MM.1S (cell line): ENCODE results near the gene ALDH3B2.
A peak's percentile ranks its signal among the peaks of the same experiment; 100 is the strongest.

Experiments
- DNase-seq: peaks from one replicate; pipeline ENCODE4 v3.0.0-alpha.2; 2015
- H2AFZ ChIP-seq: fragments of 300-600 bp; sonication (generic); 2 replicates; pipeline ENCODE4 v1.6.0; 2016; ENCODE audit warnings: antibody characterized with exemption, low read length
- H3F3A ChIP-seq: fragments of 300-600 bp; sonication (generic); 2 replicates; pipeline ENCODE4 v1.6.1; 2016; ENCODE audit warnings: mild to moderate bottlenecking, antibody characterized with exemption, low read length, moderate library complexity, mixed read lengths; ENCODE audit not compliant: insufficient read depth
- H3K27ac ChIP-seq: fragments of 300-600 bp; sonication (generic); 2 replicates; pipeline ENCODE4 v1.5.1; 2016; ENCODE audit warnings: mild to moderate bottlenecking, low read length
- H3K27me3 ChIP-seq: fragments of 300-600 bp; sonication (generic); replicated peaks from 2 replicates; pipeline ENCODE4 v1.6.0; 2016; ENCODE audit warnings: low read length; ENCODE audit not compliant: insufficient read depth
- H3K36me3 ChIP-seq: fragments of 300-600 bp; sonication (generic); replicated peaks from 2 replicates; pipeline ENCODE4 v1.6.1; 2016; ENCODE audit warnings: mild to moderate bottlenecking, low read length, mixed read lengths; ENCODE audit not compliant: insufficient read depth
- H3K4me1 ChIP-seq: fragments of 300-600 bp; sonication (generic); 2 replicates; pipeline ENCODE4 v1.6.1; 2016; ENCODE audit warnings: low read length, mixed read lengths
- H3K4me2 ChIP-seq: fragments of 300-600 bp; sonication (generic); 2 replicates; pipeline ENCODE4 v1.6.0; 2016; ENCODE audit warnings: low read depth, low read length
- H3K4me3 ChIP-seq: fragments of 300-600 bp; sonication (generic); 2 replicates; pipeline ENCODE4 v1.5.1; 2016; ENCODE audit warnings: low read length, mixed read lengths
- H3K79me2 ChIP-seq: fragments of 300-600 bp; sonication (generic); 2 replicates; pipeline ENCODE4 v1.6.1; 2016; ENCODE audit warnings: mixed run types, low read length, mixed read lengths
- H3K9ac ChIP-seq: fragments of 300-600 bp; sonication (generic); 2 replicates; pipeline ENCODE4 v1.6.1; 2016; ENCODE audit warnings: low read length, mixed read lengths
- H3K9me2 ChIP-seq: fragments of 300-600 bp; sonication (generic); replicated peaks from 2 replicates; pipeline ENCODE4 v1.6.1; 2016; ENCODE audit warnings: mild to moderate bottlenecking, low read length, mixed read lengths; ENCODE audit not compliant: insufficient read depth
- H3K9me3 ChIP-seq: fragments of 300-600 bp; sonication (generic); replicated peaks from 2 replicates; pipeline ENCODE4 v1.6.1; 2016; ENCODE audit warnings: mild to moderate bottlenecking, low read length, mixed read lengths; ENCODE audit not compliant: insufficient read depth
- H4K20me1 ChIP-seq: fragments of 300-600 bp; sonication (generic); 2 replicates; pipeline ENCODE4 v1.6.1; 2016; ENCODE audit warnings: mild to moderate bottlenecking, low read length, moderate library complexity, mixed read lengths; ENCODE audit not compliant: insufficient read depth
- EZH2 ChIP-seq: fragments of 300-600 bp; sonication (generic); optimal IDR thresholded peaks from 2 replicates; pipeline ENCODE3; 2017; ENCODE audit warnings: low read depth, mild to moderate bottlenecking, antibody characterized with exemption, low read length, mixed read lengths
- EZH2phosphoT487 ChIP-seq: fragments of 300-600 bp; sonication (generic); IDR thresholded peaks from 2 replicates; pipeline ENCODE4 v1.6.1; 2018; ENCODE audit warnings: antibody characterized with exemption, low read length
- TF ChIP-seq, protein P1 (sequence below): fragments of 300-600 bp; sonication (generic); IDR thresholded peaks from 2 replicates; pipeline ENCODE4 v1.5.1; 2016; ENCODE audit warnings: antibody characterized with exemption, low read length, mixed read lengths

ALDH3B2 gene

DNA sequence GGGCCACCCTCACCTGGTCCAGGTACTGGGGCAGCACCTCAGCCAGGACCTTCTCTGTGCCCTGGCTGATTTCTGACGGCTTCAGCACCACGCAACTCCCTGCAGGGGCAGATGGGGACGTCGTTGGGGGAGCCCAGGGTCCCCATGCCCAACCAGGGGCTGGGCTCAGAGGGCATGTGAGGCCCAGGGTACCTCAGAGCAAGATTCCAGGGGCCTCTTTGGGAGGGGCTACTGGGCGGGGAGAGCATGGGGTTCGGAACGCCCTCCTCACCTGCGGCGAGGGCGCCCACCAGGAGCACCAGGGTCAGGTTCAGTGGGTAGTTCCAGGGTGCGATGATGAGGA, 8.1 kb downstream of the ALDH3B2 start:
- Histone ChIP-seq H3K27ac (no peak overlapping the region), H3K27me3 (peaks cover 20% of the 10 kb centered on the region), H3K4me1 (no peaks in the 10 kb centered on the region), H3K9ac (no peak overlapping the region), H3K4me2 (no peak overlapping the region), H3K36me3 (no peaks in the 10 kb centered on the region), H3K4me3 (no peak overlapping the region), H3K79me2 (no peaks in the 10 kb centered on the region), H4K20me1 (no peaks in the 10 kb centered on the region), H3K9me2 (no peaks in the 10 kb centered on the region), H3K9me3 (no peaks in the 10 kb centered on the region), H3F3A (no peaks in the 10 kb centered on the region), H2AFZ (no peak overlapping the region)
- no peak for DNase-seq
- TF ChIP-seq EZH2: no peak
- TF ChIP-seq EZH2phosphoT487: no peak

DNA sequence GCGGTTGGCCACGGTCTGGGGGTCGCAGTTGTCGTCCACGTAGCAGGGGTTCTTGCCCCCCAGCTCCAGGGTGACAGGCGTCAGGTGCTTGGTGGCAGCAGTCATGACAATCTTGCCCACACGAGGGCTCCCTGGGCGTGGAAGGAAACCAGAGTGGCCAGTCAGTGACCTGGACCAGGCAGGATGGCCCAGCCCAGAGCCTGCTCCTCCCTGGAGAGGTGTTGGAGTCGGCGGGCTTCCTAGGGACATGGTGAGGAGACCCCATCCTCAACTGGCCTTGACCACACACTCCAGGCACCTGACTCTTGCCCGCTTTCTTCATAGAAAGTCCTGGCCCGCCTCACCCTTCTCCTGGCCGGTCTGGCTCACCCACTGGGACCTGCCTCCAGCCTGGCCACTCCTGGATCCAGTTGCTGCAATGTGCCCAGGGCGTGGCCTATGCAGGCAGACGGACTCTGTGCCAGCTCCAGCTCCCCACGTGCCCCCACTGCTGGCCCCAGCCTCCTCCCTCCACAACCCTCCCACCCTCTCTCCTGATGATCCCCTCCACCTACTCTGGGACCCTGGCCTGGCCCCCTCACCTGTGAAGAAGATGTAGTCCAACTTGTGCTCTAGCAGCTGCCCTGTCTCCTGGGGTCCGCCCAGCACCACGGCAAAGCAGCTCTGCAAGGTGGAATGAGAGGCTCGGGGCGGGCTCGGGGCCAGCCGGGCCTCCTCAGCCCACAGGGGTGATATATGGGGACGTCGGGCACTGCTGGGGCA, 8.7 kb downstream of the ALDH3B2 start:
- Histone ChIP-seq H3K4me3 (no peak overlapping the region), H3K9me3 (no peaks in the 10 kb centered on the region), H3K27me3 (peaks cover 20% of the 10 kb centered on the region), H2AFZ (no peak overlapping the region), H3K79me2 (no peaks in the 10 kb centered on the region), H3F3A (no peaks in the 10 kb centered on the region), H3K36me3 (no peaks in the 10 kb centered on the region), H3K4me1 (no peaks in the 10 kb centered on the region), H3K9me2 (no peaks in the 10 kb centered on the region), H3K9ac (no peak overlapping the region), H4K20me1 (no peaks in the 10 kb centered on the region), H3K4me2 (no peak overlapping the region), H3K27ac (no peak overlapping the region)
- no peak for DNase-seq
- TF ChIP-seq EZH2phosphoT487 (no peak), EZH2 (no peak)
- TF ChIP-seq, protein P1, sequence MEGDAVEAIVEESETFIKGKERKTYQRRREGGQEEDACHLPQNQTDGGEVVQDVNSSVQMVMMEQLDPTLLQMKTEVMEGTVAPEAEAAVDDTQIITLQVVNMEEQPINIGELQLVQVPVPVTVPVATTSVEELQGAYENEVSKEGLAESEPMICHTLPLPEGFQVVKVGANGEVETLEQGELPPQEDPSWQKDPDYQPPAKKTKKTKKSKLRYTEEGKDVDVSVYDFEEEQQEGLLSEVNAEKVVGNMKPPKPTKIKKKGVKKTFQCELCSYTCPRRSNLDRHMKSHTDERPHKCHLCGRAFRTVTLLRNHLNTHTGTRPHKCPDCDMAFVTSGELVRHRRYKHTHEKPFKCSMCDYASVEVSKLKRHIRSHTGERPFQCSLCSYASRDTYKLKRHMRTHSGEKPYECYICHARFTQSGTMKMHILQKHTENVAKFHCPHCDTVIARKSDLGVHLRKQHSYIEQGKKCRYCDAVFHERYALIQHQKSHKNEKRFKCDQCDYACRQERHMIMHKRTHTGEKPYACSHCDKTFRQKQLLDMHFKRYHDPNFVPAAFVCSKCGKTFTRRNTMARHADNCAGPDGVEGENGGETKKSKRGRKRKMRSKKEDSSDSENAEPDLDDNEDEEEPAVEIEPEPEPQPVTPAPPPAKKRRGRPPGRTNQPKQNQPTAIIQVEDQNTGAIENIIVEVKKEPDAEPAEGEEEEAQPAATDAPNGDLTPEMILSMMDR: peak; percentile 26

DNA sequence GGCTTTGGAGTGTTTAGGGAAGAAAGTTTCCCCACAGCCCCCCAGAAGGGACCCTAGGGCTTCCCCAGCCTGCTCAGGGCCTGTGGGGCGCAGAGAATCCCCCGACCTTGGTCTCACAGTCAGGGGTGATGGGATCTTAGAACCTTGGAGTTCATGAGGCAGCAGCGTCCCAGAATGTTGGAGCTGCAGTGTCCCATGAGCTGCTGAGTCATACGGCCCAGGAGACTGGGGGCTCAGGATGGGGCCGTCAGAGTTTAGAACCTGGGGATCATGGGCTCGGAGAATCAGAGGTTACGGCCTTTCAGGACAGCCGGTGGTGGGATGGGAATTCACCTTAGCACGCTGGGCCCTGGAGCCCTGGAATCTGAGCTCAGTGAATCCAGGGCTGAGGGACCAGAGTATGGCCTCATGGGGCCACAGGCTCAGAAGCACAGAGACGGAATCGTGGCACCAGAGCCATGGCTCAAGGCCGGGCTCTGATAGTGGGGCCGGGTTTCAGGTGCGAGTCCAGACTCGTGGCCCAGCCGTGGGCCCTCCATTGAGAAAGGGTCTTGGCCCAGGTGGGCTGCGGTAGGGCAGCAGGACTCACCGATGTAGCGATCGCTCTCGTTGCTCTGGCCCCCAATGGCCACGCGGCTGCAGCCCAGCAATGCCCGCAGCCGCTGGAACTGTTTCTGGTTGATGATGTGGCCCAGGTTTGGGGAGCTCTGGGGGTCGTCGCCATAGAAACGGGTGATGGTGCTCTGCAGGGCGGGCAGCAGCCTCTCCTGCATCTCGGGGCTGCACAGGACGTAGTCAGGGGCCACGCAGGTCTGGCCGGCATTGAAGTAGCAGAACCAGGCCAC, 9.5 kb downstream of the ALDH3B2 start:
- Histone ChIP-seq H3K79me2 (no peaks in the 10 kb centered on the region), H3K9me2 (no peaks in the 10 kb centered on the region), H3K4me1 (no peaks in the 10 kb centered on the region), H4K20me1 (no peaks in the 10 kb centered on the region), H3K36me3 (no peaks in the 10 kb centered on the region), H3K4me3 (no peak overlapping the region), H2AFZ (no peak overlapping the region), H3K4me2 (no peak overlapping the region), H3K27me3 (peaks cover 20% of the 10 kb centered on the region), H3K9me3 (no peaks in the 10 kb centered on the region), H3K27ac (no peak overlapping the region), H3F3A (no peaks in the 10 kb centered on the region), H3K9ac (no peak overlapping the region)
- TF ChIP-seq, protein P1: no peak
- no peak for TF ChIP-seq EZH2
- no peak for TF ChIP-seq EZH2phosphoT487
- no peak for DNase-seq

DNA sequence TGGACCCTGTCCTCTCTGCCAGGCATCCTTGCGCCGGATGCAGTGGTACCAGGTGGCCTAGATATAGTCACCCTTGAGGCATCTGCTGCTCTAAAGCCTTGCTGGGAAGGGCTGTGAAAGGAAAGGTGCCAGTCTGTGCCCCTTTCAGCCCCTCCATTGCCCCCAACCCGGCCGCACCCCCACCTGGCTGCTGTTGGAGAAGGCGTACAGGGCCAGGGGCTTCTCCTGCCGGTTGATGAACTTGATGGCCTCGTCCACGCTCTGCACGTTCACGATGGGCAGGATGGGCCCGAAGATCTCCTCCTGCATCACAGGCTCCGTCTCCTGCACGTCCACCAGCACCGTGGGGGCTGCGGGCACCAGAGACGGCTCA, 10.2 kb downstream of the ALDH3B2 start:
- H2AFZ ChIP-seq: no peak overlapping the region
- no peaks in the 10 kb centered on the region for H4K20me1 ChIP-seq
- H3K9me3 ChIP-seq: no peaks in the 10 kb centered on the region
- H3K4me3 ChIP-seq: no peak overlapping the region
- no peaks in the 10 kb centered on the region for H3K79me2 ChIP-seq
- 0 out of 2 replicates have a peak, but pooled peaks cover under 1% of the 10 kb centered on the region for H3F3A ChIP-seq
- peaks cover under 1% of the 10 kb centered on the region; the same call in 1 of the 2 replicates for H3K4me1 ChIP-seq
- no peak overlapping the region for H3K27ac ChIP-seq
- no peak for TF ChIP-seq EZH2phosphoT487
- no peak for TF ChIP-seq EZH2
- TF ChIP-seq, protein P1: no peak
- no peaks in the 10 kb centered on the region for H3K36me3 ChIP-seq
- peaks cover 20% of the 10 kb centered on the region for H3K27me3 ChIP-seq
- H3K4me2 ChIP-seq: no peak overlapping the region
- H3K9me2 ChIP-seq: no peaks in the 10 kb centered on the region
- H3K9ac ChIP-seq: no peak overlapping the region
- no peak for DNase-seq
